Karpas-422 (cell line): ENCODE data around the gene HNRNPLL. TPM values are rescaled to one million over a fixed set of nuclear protein-coding genes. Genes with fewer than 3 reads are reported as not detected.

Experiments
- DNase-seq: peaks from one replicate; pipeline ENCODE4 v3.0.0-alpha.2; 2015
- H2AFZ ChIP-seq: fragments of 200-600 bp; sonication (generic); 2 replicates; pipeline ENCODE4 v1.6.1; 2014; ENCODE audit warnings: antibody characterized with exemption, low read length, mixed read lengths
- H3K27ac ChIP-seq: fragments of 200-600 bp; sonication (generic); 2 replicates; pipeline ENCODE4 v1.5.1; 2014; ENCODE audit warnings: mild to moderate bottlenecking, low read length, moderate library complexity
- H3K27me3 ChIP-seq: fragments of 200-600 bp; sonication (generic); 2 replicates; pipeline ENCODE4 v1.6.1; 2014; ENCODE audit warnings: low read length, mixed read lengths
- H3K36me3 ChIP-seq: fragments of 200-600 bp; sonication (generic); 2 replicates; pipeline ENCODE4 v1.6.1; 2014; ENCODE audit warnings: low read length, mixed read lengths; ENCODE audit not compliant: insufficient read depth
- H3K4me1 ChIP-seq: fragments of 200-600 bp; sonication (generic); 2 replicates; pipeline ENCODE4 v1.6.1; 2014; ENCODE audit warnings: mild to moderate bottlenecking, low read length, mixed read lengths
- H3K4me2 ChIP-seq: fragments of 200-600 bp; sonication (generic); 2 replicates; pipeline ENCODE4 v1.6.1; 2014; ENCODE audit warnings: low read length, low read depth, mild to moderate bottlenecking; ENCODE audit not compliant: poor library complexity, severe bottlenecking
- H3K4me3 ChIP-seq: fragments of 200-600 bp; sonication (generic); 2 replicates; pipeline ENCODE4 v1.5.1; 2014; ENCODE audit warnings: mild to moderate bottlenecking, antibody characterized with exemption, low read length, mixed read lengths
- H3K79me2 ChIP-seq: fragments of 200-600 bp; sonication (generic); 2 replicates; pipeline ENCODE4 v1.6.1; 2014; ENCODE audit warnings: mild to moderate bottlenecking, low read length, mixed read lengths
- H3K9ac ChIP-seq: fragments of 200-600 bp; sonication (generic); 2 replicates; pipeline ENCODE4 v1.6.0; 2014; ENCODE audit warnings: low read length
- H3K9me2 ChIP-seq: fragments of 200-600 bp; sonication (generic), shearing (Covaris generic); replicated peaks from 2 replicates; pipeline ENCODE4 v1.6.0; 2014; ENCODE audit warnings: mild to moderate bottlenecking, low read length, moderate library complexity; ENCODE audit not compliant: insufficient read depth
- H3K9me3 ChIP-seq: fragments of 300-700, 200-600 bp; sonication (generic); 2 replicates; pipeline ENCODE4 v1.6.1; 2014; ENCODE audit warnings: low read length, mixed read lengths
- H4K20me1 ChIP-seq: fragments of 200-600 bp; sonication (generic); 2 replicates; pipeline ENCODE4 v1.6.1; 2014; ENCODE audit warnings: mild to moderate bottlenecking, antibody characterized with exemption, low read length, low read depth; ENCODE audit not compliant: insufficient read depth
- total RNA-seq: library from RNA; depleted of rRNA; stranded (reverse); fragments of >200 nt; shearing (Covaris generic); gene quantifications from 2 replicates; pipeline ENCODE4 v1.2.3, GENCODE V29; 2014; ENCODE audit warnings: low replicate concordance

Gene HNRNPLL
- total RNA-seq, 1 experiment from 2014 or later = 131 TPM

GRCh38 chr2:38627391-38627790, 24.7 kb upstream of the HNRNPLL start:
- Histone ChIP-seq H4K20me1 (no peaks in the 10 kb centered on the region), H3K4me1 (peaks cover 25% of the 10 kb centered on the region), H3K36me3 (no peaks in the 10 kb centered on the region), H3K9me3 (no peaks in the 10 kb centered on the region), H3K4me3 (no peak overlapping the region), H3K27me3 (no peaks in the 10 kb centered on the region), H3K79me2 (no peaks in the 10 kb centered on the region), H3K9ac (no peak overlapping the region), H3K27ac (no peak overlapping the region), H2AFZ (no peak overlapping the region), H3K9me2 (no peaks in the 10 kb centered on the region), H3K4me2 (no peak overlapping the region)
- DNase-seq = no peak

DNA sequence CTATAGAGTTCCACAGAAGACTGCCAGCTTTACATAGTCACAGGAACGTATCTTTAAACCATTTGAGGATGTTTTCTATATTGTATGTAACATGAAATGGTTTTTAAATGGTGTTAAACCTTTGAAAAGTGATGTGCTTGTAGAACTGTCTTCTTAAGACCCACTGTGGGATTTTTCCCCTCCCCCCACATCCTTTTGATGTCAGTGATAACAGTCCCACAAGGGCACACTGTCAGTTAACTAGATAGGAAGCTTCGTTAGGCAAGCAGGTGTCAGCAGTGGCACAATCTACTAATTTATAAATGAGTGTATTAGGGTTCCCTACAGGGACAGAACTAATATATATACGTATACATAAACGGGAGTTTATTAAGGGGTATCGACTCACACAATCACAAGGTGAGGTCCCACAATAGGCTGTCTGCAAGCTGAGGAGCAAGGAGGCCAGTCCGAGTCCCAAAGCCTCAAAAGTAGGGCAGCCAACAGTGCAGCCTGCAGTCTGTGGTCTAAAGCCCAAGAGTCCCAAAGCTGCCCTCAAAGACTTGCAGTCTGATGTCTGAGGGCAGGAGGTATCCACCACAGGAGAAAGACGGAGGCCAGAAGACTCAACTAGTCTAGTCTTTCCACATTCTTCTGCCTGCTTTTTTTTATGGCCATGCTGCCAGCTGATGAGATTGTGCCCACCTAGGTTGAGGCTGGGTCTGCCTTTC, 23.8 kb upstream of the HNRNPLL start:
- Histone ChIP-seq H3K9ac (no peak overlapping the region), H3K27me3 (no peaks in the 10 kb centered on the region), H3K36me3 (no peaks in the 10 kb centered on the region), H3K4me3 (no peak overlapping the region), H2AFZ (no peak overlapping the region), H3K4me2 (no peak overlapping the region), H3K4me1 (peaks cover 34% of the 10 kb centered on the region), H4K20me1 (no peaks in the 10 kb centered on the region), H3K9me3 (no peaks in the 10 kb centered on the region), H3K79me2 (no peaks in the 10 kb centered on the region), H3K27ac (no peak overlapping the region), H3K9me2 (no peaks in the 10 kb centered on the region)
- DNase-seq = peak; percentile 57

DNA sequence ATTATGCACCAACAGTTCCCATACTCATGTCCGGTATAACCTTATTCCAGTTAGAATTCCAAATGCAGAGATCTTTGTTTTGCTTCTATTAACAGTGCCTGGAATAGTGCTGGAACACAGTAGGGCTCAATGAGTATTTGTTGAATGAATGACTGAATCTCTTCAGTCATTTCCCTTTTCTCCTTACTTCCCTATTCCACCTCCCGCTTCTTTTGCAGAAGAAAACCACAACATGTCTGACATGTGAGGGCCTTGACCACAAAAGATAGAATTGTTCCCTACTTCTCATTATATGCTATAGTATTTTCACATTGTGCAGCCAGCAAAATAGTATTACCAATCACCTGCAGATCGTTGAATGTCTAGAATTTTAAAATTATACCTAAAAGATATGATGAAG, 19.5 kb upstream of the HNRNPLL start:
- peak overlapping the region; percentile 95 for H2AFZ ChIP-seq
- peaks cover 4% of the 10 kb centered on the region; the same call in 1 of the 2 replicates for H3K9me3 ChIP-seq
- peak; percentile 74 for DNase-seq
- peak overlapping the region; percentile 78 for H3K27ac ChIP-seq
- peaks cover 53% of the 10 kb centered on the region for H3K4me1 ChIP-seq
- no peaks in the 10 kb centered on the region for H4K20me1 ChIP-seq
- no peaks in the 10 kb centered on the region for H3K79me2 ChIP-seq
- H3K36me3 ChIP-seq = no peaks in the 10 kb centered on the region
- no peaks in the 10 kb centered on the region for H3K9me2 ChIP-seq
- peak overlapping the region; percentile 20; the same call in 1 of the 2 replicates for H3K9ac ChIP-seq
- no peaks in the 10 kb centered on the region for H3K27me3 ChIP-seq
- peak overlapping the region; percentile 66 for H3K4me2 ChIP-seq
- H3K4me3 ChIP-seq = peak overlapping the region; percentile 39; the same call in 1 of the 2 replicates

DNA sequence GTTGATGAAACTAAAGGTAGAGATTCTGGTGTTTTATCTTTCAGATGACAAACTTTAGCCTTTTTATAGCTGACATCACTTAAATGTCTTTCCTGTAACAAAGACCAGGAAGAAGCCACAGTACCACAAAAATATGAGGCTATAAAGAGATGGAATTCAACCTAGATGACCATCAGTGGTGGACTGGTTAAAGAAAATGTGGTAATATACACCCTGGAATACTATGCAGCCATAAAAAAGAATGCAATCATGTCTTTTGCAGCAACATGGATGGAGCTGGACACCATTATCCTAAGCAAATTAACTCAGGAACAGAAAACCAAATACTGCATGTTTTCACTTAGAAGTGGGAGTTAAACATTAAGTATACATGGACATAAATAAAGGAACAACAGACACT, 18.3 kb upstream of the HNRNPLL start:
- Histone ChIP-seq H2AFZ (no peak overlapping the region), H3K27ac (no peak overlapping the region), H3K9ac (no peak overlapping the region), H3K36me3 (no peaks in the 10 kb centered on the region; the same call in 1 of the 2 replicates), H3K9me2 (no peaks in the 10 kb centered on the region), H3K4me3 (no peak overlapping the region), H3K9me3 (peaks cover 4% of the 10 kb centered on the region; the same call in 1 of the 2 replicates), H3K4me2 (no peak overlapping the region), H3K4me1 (peaks cover 46% of the 10 kb centered on the region), H4K20me1 (no peaks in the 10 kb centered on the region), H3K27me3 (no peaks in the 10 kb centered on the region), H3K79me2 (no peaks in the 10 kb centered on the region)
- DNase-seq = no peak

DNA sequence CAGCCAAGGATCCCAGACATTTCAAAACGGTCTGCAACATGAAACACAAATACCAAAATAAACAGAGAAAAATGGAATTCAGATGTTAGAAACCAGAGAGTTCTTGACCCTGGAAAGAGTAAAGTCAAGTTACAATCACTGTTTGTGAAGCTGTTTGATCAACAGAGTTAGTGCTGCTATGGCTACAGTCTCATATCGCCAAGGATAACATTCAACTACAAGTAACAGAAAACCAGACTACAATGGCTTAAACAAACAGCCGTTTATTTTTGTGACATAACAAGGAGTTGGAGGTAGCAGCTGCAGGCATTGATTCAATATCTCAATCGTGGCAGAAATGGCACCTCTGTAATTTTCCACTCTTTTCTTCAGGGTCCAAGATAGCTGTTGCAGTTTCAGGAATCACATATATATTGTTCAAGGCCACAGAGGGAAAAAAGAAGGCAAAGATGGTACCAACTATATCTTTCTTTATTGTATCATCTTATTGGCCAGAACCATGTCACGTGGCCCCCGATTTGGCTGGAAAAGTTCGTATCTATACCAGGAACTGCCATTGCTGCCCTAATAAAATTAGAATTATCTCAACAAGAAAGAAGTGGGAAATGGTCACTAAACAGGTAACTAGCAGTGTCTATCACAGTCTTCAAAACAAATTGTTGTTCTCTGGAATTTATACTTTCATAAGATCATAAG, 17.7 kb upstream of the HNRNPLL start:
- Histone ChIP-seq H3K27me3 (no peaks in the 10 kb centered on the region), H2AFZ (no peak overlapping the region), H3K36me3 (no peaks in the 10 kb centered on the region; the same call in 1 of the 2 replicates), H3K79me2 (no peaks in the 10 kb centered on the region), H3K4me1 (peaks cover 42% of the 10 kb centered on the region), H3K9me3 (peaks cover 4% of the 10 kb centered on the region; the same call in 1 of the 2 replicates), H3K27ac (no peak overlapping the region), H3K9me2 (no peaks in the 10 kb centered on the region), H3K4me3 (no peak overlapping the region), H3K4me2 (no peak overlapping the region), H4K20me1 (no peaks in the 10 kb centered on the region), H3K9ac (no peak overlapping the region)
- DNase-seq = no peak

DNA sequence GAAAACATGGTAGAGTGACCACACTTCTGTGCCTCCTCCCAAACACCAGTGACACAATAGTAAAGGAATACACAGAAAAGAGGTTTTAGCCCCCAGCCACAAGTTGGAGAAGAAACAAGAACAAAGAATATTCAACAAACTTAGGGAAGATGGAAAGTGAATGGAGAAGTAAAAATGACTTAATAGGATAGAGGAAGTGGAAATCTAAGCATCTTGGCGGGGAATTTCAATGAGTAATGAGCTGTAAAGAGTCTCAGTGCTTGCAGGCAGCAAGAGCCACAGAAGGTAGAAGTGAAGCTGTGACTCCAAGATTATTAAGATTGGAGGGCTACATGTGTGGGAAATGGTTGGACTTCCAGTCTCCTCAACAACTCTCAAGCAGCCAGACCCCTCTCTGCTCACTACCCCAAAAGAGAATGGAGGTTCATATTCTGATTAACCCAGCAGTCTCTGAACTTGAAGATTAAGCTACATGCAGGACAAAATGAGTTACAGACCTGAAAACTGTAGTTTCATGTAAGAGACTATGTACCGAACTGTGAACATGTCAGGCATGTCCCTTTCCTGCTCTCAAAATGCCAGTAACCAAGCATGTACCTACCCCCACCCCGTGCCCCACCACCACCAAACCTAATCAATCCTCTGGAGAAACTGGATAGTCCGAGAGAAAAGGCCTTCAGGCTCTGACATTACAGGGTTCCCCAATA, 16.9 kb upstream of the HNRNPLL start:
- H3K27me3 ChIP-seq = no peaks in the 10 kb centered on the region
- peak overlapping the region; percentile 22 for H3K4me2 ChIP-seq
- H3K9me2 ChIP-seq = no peaks in the 10 kb centered on the region
- H4K20me1 ChIP-seq = no peaks in the 10 kb centered on the region
- no peaks in the 10 kb centered on the region for H3K79me2 ChIP-seq
- H3K9ac ChIP-seq = no peak overlapping the region
- peaks cover 37% of the 10 kb centered on the region for H3K4me1 ChIP-seq
- DNase-seq = no peak
- no peak overlapping the region for H3K27ac ChIP-seq
- H3K4me3 ChIP-seq = no peak overlapping the region
- H3K36me3 ChIP-seq = no peaks in the 10 kb centered on the region; the same call in 1 of the 2 replicates
- H3K9me3 ChIP-seq = peaks cover 4% of the 10 kb centered on the region; the same call in 1 of the 2 replicates
- H2AFZ ChIP-seq = peak overlapping the region; percentile 43; the same call in 1 of the 2 replicates

DNA sequence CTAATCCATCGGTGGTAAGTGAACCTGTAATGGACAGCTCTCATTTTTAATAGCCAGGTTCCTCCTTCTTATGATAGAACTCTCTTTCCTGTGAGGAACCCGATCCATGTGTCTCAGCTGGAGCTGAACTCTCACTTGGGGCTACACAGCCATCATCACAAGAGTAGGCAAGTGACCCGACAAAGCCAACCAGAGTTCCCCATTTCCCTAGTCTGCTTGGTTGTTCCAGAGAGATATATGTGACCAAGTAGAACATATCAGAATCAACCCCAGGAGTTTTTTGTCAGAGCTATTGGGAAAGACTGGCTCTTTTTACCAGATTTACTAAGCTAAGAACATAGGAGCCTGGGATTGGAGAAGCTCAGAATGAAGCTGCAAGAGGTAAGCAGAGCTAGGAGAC, 14.6 kb upstream of the HNRNPLL start:
- Histone ChIP-seq H3K9me3 (peaks cover 4% of the 10 kb centered on the region; the same call in 1 of the 2 replicates), H4K20me1 (no peaks in the 10 kb centered on the region), H3K27ac (no peak overlapping the region), H3K27me3 (no peaks in the 10 kb centered on the region), H3K36me3 (no peaks in the 10 kb centered on the region; the same call in 1 of the 2 replicates), H3K4me3 (no peak overlapping the region), H3K4me1 (peaks cover 46% of the 10 kb centered on the region), H3K4me2 (no peak overlapping the region), H3K9ac (no peak overlapping the region), H3K79me2 (no peaks in the 10 kb centered on the region), H3K9me2 (no peaks in the 10 kb centered on the region), H2AFZ (no peak overlapping the region)
- DNase-seq = no peak

DNA sequence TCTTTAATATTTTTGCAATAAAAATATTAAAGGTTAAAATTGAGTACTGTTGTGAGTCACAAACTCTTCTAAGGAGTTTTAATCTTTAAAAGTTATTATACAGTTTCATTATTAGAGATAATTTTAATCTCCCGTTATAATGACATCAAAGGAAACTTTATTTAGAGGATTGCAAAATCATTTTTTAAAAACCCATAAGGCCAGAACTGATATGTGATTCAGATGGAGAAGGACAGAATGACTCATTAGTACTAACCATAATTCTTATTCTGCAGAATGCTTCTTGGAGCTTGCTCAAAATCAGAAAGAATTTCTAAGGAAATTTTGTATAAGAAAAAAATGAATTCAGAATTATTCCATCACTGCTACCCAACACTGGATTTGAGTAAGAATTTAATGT, 12.5 kb upstream of the HNRNPLL start:
- Histone ChIP-seq H3K27ac (no peak overlapping the region), H3K27me3 (no peaks in the 10 kb centered on the region), H3K79me2 (no peaks in the 10 kb centered on the region), H3K9me3 (no peaks in the 10 kb centered on the region), H4K20me1 (no peaks in the 10 kb centered on the region), H3K4me1 (peaks cover 33% of the 10 kb centered on the region), H3K4me2 (no peak overlapping the region), H2AFZ (no peak overlapping the region), H3K4me3 (no peak overlapping the region), H3K36me3 (no peaks in the 10 kb centered on the region; the same call in 1 of the 2 replicates), H3K9me2 (no peaks in the 10 kb centered on the region), H3K9ac (no peak overlapping the region)
- no peak for DNase-seq
